IgD-negative memory B cell (primary cell): ENCODE results near the gene FYTTD1. TPM values are rescaled to one million over a fixed set of nuclear protein-coding genes. Genes with fewer than 3 reads are reported as not detected.
A peak's percentile ranks its signal among the peaks of the same experiment; 100 is the strongest.
"Not testable (repeated sequence)": the region's sequence is repeated elsewhere in the genome, so short reads cannot be mapped to it uniquely, and the experiment has no call there.

Experiments used
- H3K27ac Mint-ChIP-seq, 3 donors: one replicate each; pipeline ENCODE4 v1.8.0; 2020 to 2022; ENCODE audit warnings: mild to moderate bottlenecking in 3 of 3, mixed read lengths in 3 of 3, moderate library complexity in 1 of 3
- H3K27me3 Mint-ChIP-seq: one replicate; pipeline ENCODE4 v1.8.0; 2021; ENCODE audit warnings: mixed read lengths
- H3K36me3 Mint-ChIP-seq: one replicate; pipeline ENCODE4 v1.8.0; 2020; ENCODE audit warnings: mild to moderate bottlenecking, mixed read lengths
- H3K4me1 Mint-ChIP-seq, 3 donors: one replicate each; pipeline ENCODE4 v1.8.0; 2020 to 2022; ENCODE audit warnings: mixed read lengths in 3 of 3, mild to moderate bottlenecking in 1 of 3
- H3K4me3 Mint-ChIP-seq, 4 donors: one replicate each; pipeline ENCODE4 v1.8.0; 2020 to 2022; ENCODE audit warnings: mild to moderate bottlenecking in 4 of 4, mixed read lengths in 4 of 4, moderate library complexity in 3 of 4
- H3K9me3 Mint-ChIP-seq, 3 donors: one replicate each; pipeline ENCODE4 v1.8.0; 2020 to 2021; ENCODE audit warnings: mixed read lengths in 3 of 3, mild to moderate bottlenecking in 1 of 3
- polyA plus RNA-seq: library from polyadenylated mRNA; unstranded; fragments of 300-500 nt; fragmentation: Illumina TruSeq; gene quantifications from one replicate; pipeline ENCODE4 v1.2.3, GENCODE V29; 2021

Gene FYTTD1, protein sequence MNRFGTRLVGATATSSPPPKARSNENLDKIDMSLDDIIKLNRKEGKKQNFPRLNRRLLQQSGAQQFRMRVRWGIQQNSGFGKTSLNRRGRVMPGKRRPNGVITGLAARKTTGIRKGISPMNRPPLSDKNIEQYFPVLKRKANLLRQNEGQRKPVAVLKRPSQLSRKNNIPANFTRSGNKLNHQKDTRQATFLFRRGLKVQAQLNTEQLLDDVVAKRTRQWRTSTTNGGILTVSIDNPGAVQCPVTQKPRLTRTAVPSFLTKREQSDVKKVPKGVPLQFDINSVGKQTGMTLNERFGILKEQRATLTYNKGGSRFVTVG
- polyA plus RNA-seq, result 65.5 TPM

DNA sequence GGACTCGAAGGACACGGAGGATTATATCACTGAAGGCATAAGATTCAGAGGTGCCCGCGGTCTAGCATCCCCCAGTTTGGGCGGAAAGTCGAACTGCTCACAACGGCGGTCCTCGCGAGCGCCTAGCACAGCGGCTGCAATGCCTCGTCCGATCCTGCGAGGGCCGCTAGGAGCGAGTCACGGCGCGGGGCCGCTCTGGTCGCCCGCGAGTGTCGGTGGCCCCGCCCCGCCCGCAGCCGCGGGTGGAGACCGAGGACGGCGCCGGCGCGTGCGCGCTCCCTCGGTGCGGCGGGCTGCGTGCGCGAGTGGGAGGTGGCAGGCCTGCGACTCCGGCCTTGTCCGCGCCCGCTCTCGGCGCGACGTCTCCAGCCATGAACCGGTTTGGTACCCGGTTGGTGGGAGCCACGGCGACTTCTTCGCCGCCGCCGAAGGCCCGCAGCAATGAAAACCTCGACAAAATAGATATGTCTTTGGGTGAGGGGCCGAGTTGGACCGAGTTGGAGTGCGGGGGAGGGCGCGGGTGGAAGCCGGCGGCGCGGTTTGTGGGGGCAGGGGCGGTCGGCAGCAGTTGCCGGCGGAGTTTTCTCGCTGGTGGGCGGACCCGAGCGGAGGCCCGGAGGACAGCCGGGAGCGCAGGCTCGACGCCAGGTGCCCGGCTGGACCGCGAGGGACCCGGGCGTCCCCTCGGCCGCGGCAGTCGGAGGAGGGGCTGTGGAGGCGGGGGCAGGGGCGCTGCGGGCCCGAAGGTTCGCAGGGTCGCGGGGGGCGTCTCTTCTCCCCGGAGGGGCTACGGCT, at the start of gene FYTTD1:
Gene FYTTD1, plus strand, starts transcription at position 283 of the 795 bp plus-strand sequence. Its CDS starts 89 bp downstream, at position 372.
- no peaks in the 10 kb centered on the region for H3K36me3 Mint-ChIP-seq
- H3K9me3 Mint-ChIP-seq, result no peaks in the 10 kb centered on the region
- peak within 1 kb of the TSS; percentile 91 to 97 (median 92) for H3K27ac Mint-ChIP-seq
- peaks cover 22 to 29% (median 28%) of the 10 kb centered on the region in 3 donors for H3K4me1 Mint-ChIP-seq
- no peaks in the 10 kb centered on the region for H3K27me3 Mint-ChIP-seq
- H3K4me3 Mint-ChIP-seq, result peak within 1 kb of the TSS; percentile 91 to 97 (median 95)

DNA sequence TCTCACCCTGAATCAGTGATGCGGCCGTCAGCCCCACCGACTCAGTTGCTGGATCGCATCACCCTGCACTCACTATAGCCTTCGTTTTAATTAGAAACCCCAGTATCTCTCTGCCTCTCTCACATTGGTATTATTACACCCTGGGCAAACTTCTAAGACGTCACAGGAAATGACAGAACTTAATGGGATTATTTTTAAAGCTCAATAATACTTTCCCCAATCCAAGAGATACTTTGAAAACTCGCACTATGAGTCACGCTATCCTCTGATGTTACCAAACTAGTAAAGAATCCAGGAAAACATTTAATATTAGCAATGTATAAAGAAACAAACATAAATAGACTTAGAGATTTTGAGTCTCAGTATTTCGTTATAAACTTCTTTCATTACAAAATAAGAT, 49.6 kb upstream of the FYTTD1 start:
- peaks cover 3 to 6% (median 4%) of the 10 kb centered on the region in 3 donors for H3K4me1 Mint-ChIP-seq

DNA sequence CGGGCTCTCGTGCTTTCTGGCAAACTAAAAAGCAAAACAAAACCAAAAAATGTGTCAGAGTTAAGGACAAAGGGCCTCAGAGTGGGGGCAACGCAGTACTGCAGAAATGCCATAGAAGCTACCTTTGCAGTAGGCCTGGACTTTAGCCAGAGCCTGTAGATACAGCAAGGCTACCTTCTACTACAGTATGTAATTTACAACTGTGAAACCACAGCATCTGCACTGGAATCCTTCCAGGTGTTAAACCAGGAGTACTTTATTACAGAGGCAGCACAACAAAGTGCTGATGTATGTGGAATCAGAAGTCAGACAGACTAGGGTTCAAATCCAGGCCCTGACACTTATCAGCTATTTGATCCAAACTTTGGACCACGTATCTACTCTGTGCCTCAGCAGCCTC, 47.8 kb upstream of the FYTTD1 start:
- Mint-ChIP-seq H3K4me3 (no peak overlapping the region), H3K27me3 (no peaks in the 10 kb centered on the region), H3K27ac (peak overlapping the region in 1 of 3 donors; percentile 73), H3K9me3 (no peaks in the 10 kb centered on the region), H3K36me3 (peaks cover 13% of the 10 kb centered on the region), H3K4me1 (peaks cover 4 to 6% (median 5%) of the 10 kb centered on the region in 3 donors)

More for the DNA sequence above, 49.6 kb upstream of the FYTTD1 start:
- no peak overlapping the region for H3K4me3 Mint-ChIP-seq
- no peaks in the 10 kb centered on the region for H3K9me3 Mint-ChIP-seq
- no peaks in the 10 kb centered on the region for H3K27me3 Mint-ChIP-seq
- H3K36me3 Mint-ChIP-seq, result peaks cover 13% of the 10 kb centered on the region
- H3K27ac Mint-ChIP-seq, result peak overlapping the region in 1 of 3 donors; percentile 35

DNA sequence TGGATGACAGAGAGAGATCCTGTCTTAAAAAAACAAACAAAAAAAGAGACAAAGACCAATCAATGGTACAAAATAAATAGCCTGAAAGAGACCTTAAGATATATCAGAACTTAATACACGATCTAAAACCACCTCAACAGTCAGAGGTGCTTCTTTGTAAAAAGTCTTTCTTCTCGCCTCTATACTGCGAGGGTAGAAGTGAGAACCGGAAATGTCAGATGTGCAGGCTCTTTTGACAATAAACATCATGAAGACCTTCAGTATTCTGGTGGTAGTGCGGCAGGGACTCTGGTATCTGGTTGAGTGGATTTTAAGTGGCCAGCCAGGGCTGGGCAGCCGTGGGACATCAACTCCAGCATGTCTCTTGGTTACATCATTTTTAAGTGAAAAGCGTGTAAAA, 43.0 kb upstream of the FYTTD1 start:
- Mint-ChIP-seq H3K36me3 (peaks cover 5% of the 10 kb centered on the region), H3K4me3 (peak overlapping the region in 2 of 4 donors; percentile 23 to 83), H3K4me1 (peaks cover 9 to 15% (median 13%) of the 10 kb centered on the region in 3 donors), H3K27ac (peak overlapping the region in 1 of 3 donors; percentile 88), H3K9me3 (no peaks in the 10 kb centered on the region), H3K27me3 (no peaks in the 10 kb centered on the region)

DNA sequence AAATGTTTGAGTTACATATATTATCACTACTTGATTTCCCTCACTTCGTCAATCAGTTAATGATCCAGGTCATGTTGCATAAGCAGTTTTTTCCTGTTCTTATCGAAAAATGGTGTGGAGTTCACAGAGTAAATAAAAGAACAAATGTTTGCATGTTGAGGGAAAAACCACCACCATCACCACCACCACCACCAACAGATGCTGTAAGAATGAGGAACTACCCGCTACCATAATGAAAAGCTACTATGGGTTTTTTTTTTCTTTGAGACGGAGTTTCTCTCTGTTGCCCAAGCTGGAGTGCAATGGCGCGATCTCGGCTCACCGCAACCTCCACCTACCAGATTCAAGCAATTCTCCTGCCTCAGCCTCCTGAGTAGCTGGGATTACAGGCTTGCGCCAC, 40.5 kb upstream of the FYTTD1 start:
- Mint-ChIP-seq H3K27me3 (no peaks in the 10 kb centered on the region), H3K9me3 (no peaks in the 10 kb centered on the region), H3K27ac (peak overlapping the region; percentile 28 to 94 (median 91)), H3K36me3 (no peaks in the 10 kb centered on the region), H3K4me3 (peak overlapping the region; percentile 3 to 50 (median 28)), H3K4me1 (peaks cover 26 to 30% (median 27%) of the 10 kb centered on the region in 3 donors)

DNA sequence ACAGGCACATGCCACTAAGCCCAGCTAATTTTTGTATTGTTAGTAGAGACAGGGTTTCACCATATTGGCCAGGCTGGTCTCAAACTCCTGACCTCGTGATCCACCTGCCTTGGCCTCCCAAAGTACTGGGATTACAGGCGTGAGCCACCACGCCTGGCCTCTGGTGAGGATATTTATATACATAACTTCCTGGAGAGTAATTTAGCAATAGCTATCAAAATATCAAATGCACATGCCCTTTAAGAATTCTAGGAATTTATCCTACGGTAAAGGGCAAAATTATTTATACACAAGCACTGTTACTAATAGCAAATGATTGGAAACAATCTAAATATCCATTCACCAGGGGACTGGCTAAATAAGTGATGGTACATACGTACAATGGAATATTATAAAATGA, 38.7 kb upstream of the FYTTD1 start:
- not testable (repeated sequence) for H3K27me3 Mint-ChIP-seq, H3K36me3 Mint-ChIP-seq, H3K9me3 Mint-ChIP-seq
- peak overlapping the region in 2 of 3 donors; percentile 31 to 43 for H3K27ac Mint-ChIP-seq
- peaks cover 24 to 30% (median 28%) of the 10 kb centered on the region in 3 donors for H3K4me1 Mint-ChIP-seq
- peak overlapping the region in 1 of 4 donors; percentile 28 for H3K4me3 Mint-ChIP-seq

DNA sequence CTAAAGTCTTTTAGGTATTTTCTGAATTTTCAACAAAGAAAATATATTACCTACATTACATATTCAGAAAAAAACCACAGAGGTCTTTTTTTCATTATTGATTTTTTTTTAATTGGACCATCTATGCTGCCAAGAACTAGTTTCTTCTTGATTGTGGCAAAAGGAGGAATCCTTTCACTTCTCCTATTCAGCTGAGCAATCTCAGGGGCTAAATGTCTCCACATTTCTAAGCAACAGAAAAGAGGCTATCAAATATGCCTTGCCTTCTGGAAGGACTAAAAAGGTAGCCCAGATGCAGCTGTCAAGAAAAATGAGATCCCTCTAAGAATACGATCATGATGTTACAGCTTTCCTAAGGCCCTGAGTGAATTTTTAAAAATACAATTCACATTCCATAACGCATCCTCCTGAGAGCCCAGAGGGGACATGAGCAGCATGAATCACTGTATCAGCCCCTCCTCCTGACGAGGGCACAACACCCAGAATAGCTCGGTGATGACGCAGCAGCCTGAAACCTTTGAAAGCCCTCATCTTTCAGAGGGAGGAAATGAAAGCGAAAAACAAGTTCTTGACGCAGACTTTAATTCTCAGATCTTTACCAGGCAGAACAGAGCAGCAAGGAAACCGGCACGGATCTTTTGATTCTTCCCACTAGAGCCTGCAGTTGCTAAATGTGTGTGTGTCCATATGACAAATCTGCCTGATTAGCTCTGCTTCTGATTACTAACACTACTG, 37.5 kb upstream of the FYTTD1 start:
- Mint-ChIP-seq H3K9me3 (no peaks in the 10 kb centered on the region), H3K27ac (peak overlapping the region; percentile 80 to 99 (median 89)), H3K36me3 (peaks cover 7% of the 10 kb centered on the region), H3K4me1 (peaks cover 24 to 32% (median 27%) of the 10 kb centered on the region in 3 donors), H3K4me3 (peak overlapping the region; percentile 75 to 92 (median 86)), H3K27me3 (no peaks in the 10 kb centered on the region)

DNA sequence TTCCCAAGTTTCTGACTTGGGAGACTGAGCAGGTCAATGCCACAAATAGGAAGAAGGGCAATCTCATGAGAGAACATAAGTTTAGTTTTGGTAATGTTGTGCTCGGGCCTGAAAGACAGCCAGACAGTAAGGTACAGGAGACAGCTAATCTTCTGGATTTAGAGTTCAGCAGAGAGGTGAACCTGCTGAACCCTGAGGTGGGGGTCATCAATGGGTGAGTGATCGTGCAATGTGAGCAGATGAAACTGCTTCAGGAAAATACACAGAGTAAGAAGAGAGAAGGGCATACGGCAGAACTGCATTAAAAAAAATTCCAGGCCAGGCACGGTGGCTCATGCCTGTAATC, 36.2 kb upstream of the FYTTD1 start:
- peak overlapping the region; percentile 80 to 99 (median 89) for H3K27ac Mint-ChIP-seq
- H3K4me1 Mint-ChIP-seq, result peaks cover 24 to 32% (median 27%) of the 10 kb centered on the region in 3 donors

DNA sequence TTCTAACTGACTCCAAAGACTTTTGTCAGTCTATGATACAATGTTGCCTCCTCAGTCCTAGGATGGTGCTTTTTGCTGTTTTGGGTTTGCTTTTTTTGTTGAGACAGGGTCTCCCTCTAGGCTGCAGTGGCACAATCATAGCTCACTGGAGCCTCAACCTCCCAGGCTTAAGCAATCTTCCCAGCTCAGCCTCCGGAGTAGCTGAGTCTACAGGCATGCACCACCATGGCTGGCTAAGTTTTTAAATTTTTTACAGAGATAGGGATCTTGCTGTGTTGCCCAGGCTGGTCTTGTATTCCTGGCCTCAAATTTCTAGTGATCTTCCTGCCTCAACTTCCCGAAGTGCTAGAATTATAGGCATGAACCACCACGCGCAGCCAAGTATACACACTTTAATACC, 35.4 kb upstream of the FYTTD1 start:
- peaks cover 20 to 24% (median 24%) of the 10 kb centered on the region in 3 donors for H3K4me1 Mint-ChIP-seq
- peak overlapping the region in 2 of 3 donors; percentile 85 to 99 for H3K27ac Mint-ChIP-seq
- H3K9me3 Mint-ChIP-seq, result no peaks in the 10 kb centered on the region
- peak overlapping the region in 1 of 4 donors; percentile 49 for H3K4me3 Mint-ChIP-seq
- peaks cover 11% of the 10 kb centered on the region for H3K36me3 Mint-ChIP-seq
- no peaks in the 10 kb centered on the region for H3K27me3 Mint-ChIP-seq

More for the DNA sequence above, 36.2 kb upstream of the FYTTD1 start:
- no peaks in the 10 kb centered on the region for H3K9me3 Mint-ChIP-seq
- H3K27me3 Mint-ChIP-seq, result no peaks in the 10 kb centered on the region
- H3K36me3 Mint-ChIP-seq, result peaks cover 11% of the 10 kb centered on the region
- peak overlapping the region in 3 of 4 donors; percentile 35 to 92 (median 84) for H3K4me3 Mint-ChIP-seq

DNA sequence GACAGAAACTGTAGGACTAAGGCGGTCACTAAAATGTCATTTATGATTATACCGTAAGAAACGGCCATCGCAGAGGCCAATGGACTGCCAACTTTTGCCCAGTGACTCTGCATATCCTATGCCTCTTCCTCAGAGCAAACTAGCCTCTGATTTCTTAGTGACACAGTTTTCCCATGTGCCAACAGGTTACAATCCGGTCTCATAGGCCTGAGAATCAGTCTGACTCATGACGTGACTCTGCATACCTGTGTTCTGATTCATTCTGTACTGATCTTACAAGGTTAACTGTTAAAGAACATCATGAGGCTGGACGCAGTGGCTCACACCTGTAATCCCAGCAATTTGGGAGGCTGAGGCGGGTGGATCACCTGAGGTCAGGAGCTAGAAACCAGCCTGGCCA, 30.8 kb upstream of the FYTTD1 start:
- H3K27me3 Mint-ChIP-seq, result no peaks in the 10 kb centered on the region
- peaks cover 21% of the 10 kb centered on the region for H3K36me3 Mint-ChIP-seq
- no peak overlapping the region for H3K4me3 Mint-ChIP-seq
- H3K9me3 Mint-ChIP-seq, result no peaks in the 10 kb centered on the region
- peaks cover 20 to 23% (median 21%) of the 10 kb centered on the region in 3 donors for H3K4me1 Mint-ChIP-seq
- H3K27ac Mint-ChIP-seq, result peak overlapping the region in 2 of 3 donors; percentile 74 to 84

DNA sequence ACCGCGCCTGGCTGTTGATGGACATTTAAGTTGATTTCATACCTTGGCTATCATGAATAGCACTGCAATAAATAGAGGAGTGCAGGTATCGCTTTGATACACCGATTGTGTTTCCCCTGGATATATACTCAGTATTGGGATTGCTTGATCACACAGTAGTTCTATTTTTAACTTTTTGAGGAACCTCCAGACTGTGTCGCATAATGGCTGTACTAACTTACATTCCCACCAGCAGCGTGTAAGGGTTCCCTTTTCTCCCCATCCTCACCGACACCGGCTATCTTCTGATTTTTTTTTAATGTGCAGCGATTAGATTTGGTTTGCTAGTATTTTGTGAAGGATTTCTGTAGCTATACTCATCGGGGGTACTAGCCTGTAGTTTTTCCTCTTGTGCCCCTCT, 29.0 kb upstream of the FYTTD1 start:
- Mint-ChIP-seq H3K27me3 (no peaks in the 10 kb centered on the region), H3K4me3 (no peak overlapping the region), H3K4me1 (peaks cover 30 to 35% (median 32%) of the 10 kb centered on the region in 3 donors), H3K27ac (no peak overlapping the region), H3K9me3 (no peaks in the 10 kb centered on the region), H3K36me3 (peaks cover 18% of the 10 kb centered on the region)

DNA sequence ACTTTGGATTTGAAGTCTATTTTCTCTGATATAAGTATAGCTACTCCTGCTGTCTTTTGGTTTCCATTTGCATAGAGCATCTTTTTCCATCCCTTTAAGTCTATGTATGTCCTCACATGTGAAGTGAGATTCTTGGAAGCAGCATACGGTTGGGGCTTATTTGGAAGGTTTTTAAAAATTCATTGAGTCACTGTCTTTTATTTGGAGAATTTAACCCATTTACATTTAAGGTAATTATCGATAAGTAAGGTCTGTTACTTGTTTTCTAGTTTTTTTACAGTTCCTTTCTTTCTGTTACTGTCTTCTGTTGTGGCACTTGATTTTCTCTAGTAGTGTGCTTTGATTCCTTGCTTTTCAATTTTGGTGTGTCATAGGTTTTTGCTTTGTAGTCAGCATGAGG, 26.9 kb upstream of the FYTTD1 start:
- no peak overlapping the region for H3K4me3 Mint-ChIP-seq
- no peak overlapping the region for H3K27ac Mint-ChIP-seq
- peaks cover 10% of the 10 kb centered on the region for H3K36me3 Mint-ChIP-seq
- peaks cover 31 to 41% (median 39%) of the 10 kb centered on the region in 3 donors for H3K4me1 Mint-ChIP-seq
- H3K27me3 Mint-ChIP-seq, result no peaks in the 10 kb centered on the region
- H3K9me3 Mint-ChIP-seq, result no peaks in the 10 kb centered on the region

DNA sequence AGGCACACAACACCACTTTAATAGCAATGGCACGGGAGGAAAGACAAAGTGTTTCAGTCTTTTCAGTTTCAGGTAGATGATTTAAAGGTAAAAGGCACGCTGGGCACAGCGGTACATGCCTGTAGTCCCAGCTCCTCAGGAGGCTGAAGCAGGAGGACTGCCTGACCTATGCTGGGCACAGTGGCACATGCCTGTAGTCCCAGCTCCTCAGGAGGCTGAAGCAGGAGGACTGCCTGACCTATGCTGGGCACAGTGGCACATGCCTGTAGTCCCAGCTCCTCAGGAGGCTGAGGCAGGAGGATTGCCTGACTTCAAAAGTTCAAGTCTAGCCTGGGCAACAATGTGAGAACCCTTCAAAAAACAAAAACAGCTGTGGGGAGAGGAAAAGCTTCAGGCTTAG, 21.8 kb upstream of the FYTTD1 start:
- H3K9me3 Mint-ChIP-seq, H3K27me3 Mint-ChIP-seq, H3K36me3 Mint-ChIP-seq: not testable (repeated sequence)
- peak overlapping the region in 1 of 4 donors; percentile 63 for H3K4me3 Mint-ChIP-seq
- H3K27ac Mint-ChIP-seq, result peak overlapping the region; percentile 65 to 88 (median 71)
- peaks cover 45 to 53% (median 50%) of the 10 kb centered on the region in 3 donors for H3K4me1 Mint-ChIP-seq

DNA sequence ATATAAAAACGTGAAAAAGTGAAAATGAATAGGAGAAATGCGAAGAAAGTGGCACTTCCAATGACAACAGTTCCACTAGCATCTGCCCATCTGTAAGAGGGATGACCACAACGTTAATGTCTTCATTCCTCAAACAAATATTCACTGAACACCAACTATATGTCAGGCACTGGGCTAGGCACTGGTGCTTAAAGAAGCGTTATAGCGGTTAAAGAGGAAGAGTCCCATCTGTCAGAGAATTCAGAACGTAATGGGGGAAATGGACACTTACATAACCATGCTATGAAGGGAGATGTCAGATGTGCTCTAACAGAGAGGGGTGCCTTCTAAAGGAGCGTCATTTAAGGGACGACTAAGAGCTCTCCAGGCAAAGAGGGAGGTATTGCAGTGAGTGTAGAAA, 21.2 kb upstream of the FYTTD1 start:
- H3K27ac Mint-ChIP-seq, result peak overlapping the region; percentile 19 to 71 (median 65)
- no peaks in the 10 kb centered on the region for H3K9me3 Mint-ChIP-seq
- H3K4me3 Mint-ChIP-seq, result peak overlapping the region in 3 of 4 donors; percentile 1 to 63 (median 13)
- no peaks in the 10 kb centered on the region for H3K27me3 Mint-ChIP-seq
- peaks cover 45 to 54% (median 49%) of the 10 kb centered on the region in 3 donors for H3K4me1 Mint-ChIP-seq
- peaks cover 5% of the 10 kb centered on the region for H3K36me3 Mint-ChIP-seq
